ENCODE data around the gene NAA38.

DNA sequence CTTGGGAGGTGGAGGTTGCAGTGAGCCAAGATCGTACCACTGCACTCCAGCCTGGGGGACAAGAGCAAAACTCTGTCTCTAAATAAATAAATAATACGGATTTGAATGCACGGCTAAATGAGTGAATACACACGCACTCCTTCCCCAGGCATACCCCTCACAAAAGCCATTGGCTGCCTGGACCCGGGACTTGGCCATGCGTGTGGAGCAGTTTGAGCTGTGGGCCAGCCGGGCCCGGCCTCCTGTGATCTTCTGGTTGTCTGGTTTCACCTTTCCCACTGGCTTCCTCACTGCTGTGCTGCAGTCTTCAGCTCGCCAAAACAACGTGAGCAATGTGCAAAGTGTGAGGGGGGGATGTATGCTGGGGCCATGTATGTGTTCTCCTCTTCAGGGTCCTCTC, 24.9 kb downstream of the NAA38 start:
- no peak for TF ChIP-seq EZH2 (IDR thresholded peaks at IDR 0.05; ENCODE audit: borderline replicate concordance, low read length)
- TF ChIP-seq, protein P1, sequence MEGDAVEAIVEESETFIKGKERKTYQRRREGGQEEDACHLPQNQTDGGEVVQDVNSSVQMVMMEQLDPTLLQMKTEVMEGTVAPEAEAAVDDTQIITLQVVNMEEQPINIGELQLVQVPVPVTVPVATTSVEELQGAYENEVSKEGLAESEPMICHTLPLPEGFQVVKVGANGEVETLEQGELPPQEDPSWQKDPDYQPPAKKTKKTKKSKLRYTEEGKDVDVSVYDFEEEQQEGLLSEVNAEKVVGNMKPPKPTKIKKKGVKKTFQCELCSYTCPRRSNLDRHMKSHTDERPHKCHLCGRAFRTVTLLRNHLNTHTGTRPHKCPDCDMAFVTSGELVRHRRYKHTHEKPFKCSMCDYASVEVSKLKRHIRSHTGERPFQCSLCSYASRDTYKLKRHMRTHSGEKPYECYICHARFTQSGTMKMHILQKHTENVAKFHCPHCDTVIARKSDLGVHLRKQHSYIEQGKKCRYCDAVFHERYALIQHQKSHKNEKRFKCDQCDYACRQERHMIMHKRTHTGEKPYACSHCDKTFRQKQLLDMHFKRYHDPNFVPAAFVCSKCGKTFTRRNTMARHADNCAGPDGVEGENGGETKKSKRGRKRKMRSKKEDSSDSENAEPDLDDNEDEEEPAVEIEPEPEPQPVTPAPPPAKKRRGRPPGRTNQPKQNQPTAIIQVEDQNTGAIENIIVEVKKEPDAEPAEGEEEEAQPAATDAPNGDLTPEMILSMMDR (conservative IDR thresholded peaks at IDR 0.05 in 1 of 2, IDR thresholded peaks at IDR 0.05 in 1 of 2; ENCODE audit: extremely low read depth in 1 of 2, insufficient read depth in 1 of 2, low read depth in 1 of 2, low read length in 2 of 2) = no peak
